Measurements from ENCODE around the gene SMARCD3. TPM values are rescaled to one million over a fixed set of nuclear protein-coding genes. Genes with fewer than 3 reads are reported as not detected.

SMARCD3 gene
- total RNA-seq, 2 experiments from 2014 or later, result 11.8 to 14.8 TPM

- H3K36me3 Mint-ChIP-seq (ENCODE audit: low read depth), result peaks cover 36% of the 10 kb centered on the region
- POLR2A ChIA-PET, result no interaction called here
Observed at GRCh38 chr7:151238190-151238810, 10.2 kb downstream of the SMARCD3 start.

DNA sequence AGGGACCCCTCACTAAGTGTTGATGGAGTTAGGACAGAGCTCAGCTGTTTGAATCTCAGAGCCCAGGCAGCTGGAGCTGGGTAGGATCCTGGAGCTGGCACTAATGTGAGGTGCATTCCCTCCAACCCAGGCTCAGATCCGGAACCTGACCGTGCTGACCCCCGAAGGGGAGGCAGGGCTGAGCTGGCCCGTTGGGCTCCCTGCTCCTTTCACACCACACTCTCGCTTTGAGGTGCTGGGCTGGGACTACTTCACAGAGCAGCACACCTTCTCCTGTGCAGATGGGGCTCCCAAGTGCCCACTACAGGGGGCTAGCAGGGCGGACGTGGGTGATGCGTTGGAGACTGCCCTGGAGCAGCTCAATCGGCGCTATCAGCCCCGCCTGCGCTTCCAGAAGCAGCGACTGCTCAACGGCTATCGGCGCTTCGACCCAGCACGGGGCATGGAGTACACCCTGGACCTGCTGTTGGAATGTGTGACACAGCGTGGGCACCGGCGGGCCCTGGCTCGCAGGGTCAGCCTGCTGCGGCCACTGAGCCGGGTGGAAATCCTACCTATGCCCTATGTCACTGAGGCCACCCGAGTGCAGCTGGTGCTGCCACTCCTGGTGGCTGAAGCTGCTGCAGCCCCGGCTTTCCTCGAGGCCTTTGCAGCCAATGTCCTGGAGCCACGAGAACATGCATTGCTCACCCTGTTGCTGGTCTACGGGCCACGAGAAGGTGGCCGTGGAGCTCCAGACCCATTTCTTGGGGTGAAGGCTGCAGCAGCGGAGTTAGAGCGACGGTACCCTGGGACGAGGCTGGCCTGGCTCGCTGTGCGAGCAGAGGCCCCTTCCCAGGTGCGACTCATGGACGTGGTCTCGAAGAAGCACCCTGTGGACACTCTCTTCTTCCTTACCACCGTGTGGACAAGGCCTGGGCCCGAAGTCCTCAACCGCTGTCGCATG is 11.0 kb downstream of the SMARCD3 start:
- peaks cover 44% of the 10 kb centered on the region for H3K36me3 ChIP-seq (ENCODE audit: insufficient read depth, low read length)

More at GRCh38 chr7:151238190-151238810, 10.2 kb downstream of the SMARCD3 start:
- H3K9me3 Mint-ChIP-seq, result no peaks in the 10 kb centered on the region
- no peaks in the 10 kb centered on the region for H3K27me3 Mint-ChIP-seq
- no peak for TF ChIP-seq CTCF (IDR thresholded peaks at IDR 0.05)
- peaks cover 44% of the 10 kb centered on the region for H3K36me3 ChIP-seq (ENCODE audit: insufficient read depth, low read length)
- no peaks in the 10 kb centered on the region for H3K27me3 ChIP-seq (ENCODE audit: control insufficient read depth in 1 of 2, insufficient read depth in 2 of 2, low read length in 2 of 2)
- CTCF ChIA-PET, result no interaction called here
- H3K27ac ChIP-seq (ENCODE audit: low read depth in 1 of 2, low read length in 2 of 2), result no peak overlapping the region
- DNase-seq (no peak), ATAC-seq (ENCODE audit: poor library complexity) (no peak)
- H3K9me3 ChIP-seq (ENCODE audit: control insufficient read depth in 1 of 2, insufficient read depth in 1 of 2, low read length in 2 of 2), result no peaks in the 10 kb centered on the region
- H3K27ac Mint-ChIP-seq, result no peak overlapping the region
- H3K4me3 ChIP-seq (ENCODE audit: low read length), result no peak overlapping the region
- H3K4me1 Mint-ChIP-seq (ENCODE audit: low read depth), result peaks cover 32% of the 10 kb centered on the region
- H3K4me1 ChIP-seq (ENCODE audit: insufficient read depth, low read length), result peaks cover 32% of the 10 kb centered on the region
- intact Hi-C loops (cut with DNase I, micrococcal nuclease), result no loop called here
- H3K4me3 Mint-ChIP-seq, result no peak overlapping the region

GRCh38 chr7:151236406-151236805 is 12.1 kb downstream of the SMARCD3 start:
- H3K4me3 ChIP-seq (ENCODE audit: low read length), result no peak overlapping the region
- Mint-ChIP-seq H3K27ac (no peak overlapping the region), H3K9me3 (no peaks in the 10 kb centered on the region), H3K4me1 (ENCODE audit: low read depth) (peaks cover 39% of the 10 kb centered on the region), H3K27me3 (no peaks in the 10 kb centered on the region), H3K4me3 (peak overlapping the region; percentile 34), H3K36me3 (ENCODE audit: low read depth) (peaks cover 47% of the 10 kb centered on the region)
- DNase-seq, result no peak
- no peaks in the 10 kb centered on the region for H3K27me3 ChIP-seq (ENCODE audit: control insufficient read depth in 1 of 2, insufficient read depth in 2 of 2, low read length in 2 of 2)
- no peak overlapping the region for H3K27ac ChIP-seq (ENCODE audit: low read depth in 1 of 2, low read length in 2 of 2)
- ChIA-PET POLR2A (no interaction called here), CTCF (interaction anchor here (2.3 kb wide), 1 partner anchor 8 kb away, joined by 9 read pairs; no protein-coding TSS in a partner anchor)
- ATAC-seq (ENCODE audit: poor library complexity), result no peak
- peaks cover 39% of the 10 kb centered on the region for H3K4me1 ChIP-seq (ENCODE audit: insufficient read depth, low read length)
- no peaks in the 10 kb centered on the region for H3K9me3 ChIP-seq (ENCODE audit: control insufficient read depth in 1 of 2, insufficient read depth in 1 of 2, low read length in 2 of 2)
- intact Hi-C loops (cut with DNase I, micrococcal nuclease), result no loop called here
- H3K36me3 ChIP-seq (ENCODE audit: insufficient read depth, low read length), result peaks cover 44% of the 10 kb centered on the region
- no peak for TF ChIP-seq CTCF (IDR thresholded peaks at IDR 0.05)

More for the DNA sequence above, 11.0 kb downstream of the SMARCD3 start:
- DNase-seq, result no peak
- Mint-ChIP-seq H3K27ac (no peak overlapping the region), H3K9me3 (no peaks in the 10 kb centered on the region), H3K27me3 (no peaks in the 10 kb centered on the region), H3K4me1 (ENCODE audit: low read depth) (peaks cover 30% of the 10 kb centered on the region), H3K4me3 (no peak overlapping the region), H3K36me3 (ENCODE audit: low read depth) (peaks cover 42% of the 10 kb centered on the region)
- no peak for ATAC-seq (ENCODE audit: poor library complexity)
- Histone ChIP-seq H3K27me3 (ENCODE audit: control insufficient read depth in 1 of 2, insufficient read depth in 2 of 2, low read length in 2 of 2) (no peaks in the 10 kb centered on the region), H3K4me1 (ENCODE audit: insufficient read depth, low read length) (peaks cover 31% of the 10 kb centered on the region), H3K4me3 (ENCODE audit: low read length) (no peak overlapping the region), H3K27ac (ENCODE audit: low read depth in 1 of 2, low read length in 2 of 2) (no peak overlapping the region), H3K9me3 (ENCODE audit: control insufficient read depth in 1 of 2, insufficient read depth in 1 of 2, low read length in 2 of 2) (no peaks in the 10 kb centered on the region)
- ChIA-PET POLR2A (interaction anchor here (1.0 kb wide), 1 partner anchor 11 kb away, joined by 3 read pairs; the partner anchor contains the start of gene ABCF2), CTCF (no interaction called here)
- intact Hi-C loops (cut with DNase I, micrococcal nuclease), result no loop called here
- TF ChIP-seq CTCF (IDR thresholded peaks at IDR 0.05), result no peak
